Activated T-helper 1 cell treated with Interleukin-2 at 50 U/mL for 16 hours (primary cell): Measurements from ENCODE around the gene C1orf50.

Source experiments
- DNase-seq: peaks from one replicate; pipeline ENCODE4 v3.0.0-alpha.2; 2020; ENCODE audit warnings: low read depth

C1orf50 gene

GRCh38 chr1:42759114-42759513, 7.9 kb upstream of the C1orf50 start:
- DNase-seq = no peak

GRCh38 chr1:42761567-42761966, 5.5 kb upstream of the C1orf50 start:
- no peak for DNase-seq

DNA sequence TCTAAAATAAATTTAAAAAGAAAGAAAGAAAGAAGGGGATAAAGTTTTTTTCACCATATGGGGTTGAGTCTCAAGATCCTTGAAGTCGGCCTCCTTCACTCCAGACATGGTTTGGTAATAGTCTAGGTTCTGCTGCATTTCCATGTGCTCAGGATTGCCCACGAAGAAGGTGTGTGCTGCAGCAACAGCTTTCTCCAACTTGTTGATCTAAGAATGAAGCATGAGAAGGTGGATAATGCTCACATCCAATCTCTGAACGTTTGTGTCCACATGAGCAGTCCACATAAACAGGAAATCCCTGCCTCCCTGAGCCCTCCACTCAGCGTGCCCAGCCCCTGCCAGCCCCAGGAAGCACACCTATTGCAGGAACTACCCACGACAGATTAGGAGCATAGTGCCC, 4.8 kb upstream of the C1orf50 start:
- DNase-seq = no peak

GRCh38 chr1:42765269-42765668, 1.8 kb upstream of the C1orf50 start:
- DNase-seq = no peak

- DNase-seq = no peak
Observed at GRCh38 chr1:42765832-42766740, 963 bp upstream of the C1orf50 start.

GRCh38 chr1:42767510-42768000, 506 bp downstream of the C1orf50 start:
- DNase-seq = no peak

DNA sequence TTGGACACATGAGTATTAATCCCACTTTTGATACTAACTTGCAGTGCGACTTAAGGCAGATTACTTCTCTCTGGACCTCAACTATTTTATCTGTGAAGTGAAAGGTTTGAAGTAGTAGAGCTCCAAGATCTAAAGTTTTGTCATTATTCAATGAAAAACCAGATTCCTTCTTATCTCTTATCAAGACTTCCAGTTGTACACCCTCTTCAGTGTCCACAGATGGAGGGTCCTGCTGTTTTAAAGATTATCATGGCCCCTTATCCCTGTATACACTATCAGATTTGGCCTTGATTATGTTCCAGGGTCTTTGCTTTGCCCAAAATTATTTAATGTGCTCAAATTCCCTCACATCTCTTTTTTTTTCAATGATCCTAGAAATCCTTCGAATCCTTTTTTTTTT, 1.1 kb downstream of the C1orf50 start:
- no peak for DNase-seq

- no peak for DNase-seq
Observed at GRCh38 chr1:42769811-42770210, 2.8 kb downstream of the C1orf50 start.

GRCh38 chr1:42773420-42773819, 6.4 kb downstream of the C1orf50 start:
- no peak for DNase-seq

GRCh38 chr1:42774928-42775526, 8.0 kb downstream of the C1orf50 start:
- DNase-seq = no peak

DNA sequence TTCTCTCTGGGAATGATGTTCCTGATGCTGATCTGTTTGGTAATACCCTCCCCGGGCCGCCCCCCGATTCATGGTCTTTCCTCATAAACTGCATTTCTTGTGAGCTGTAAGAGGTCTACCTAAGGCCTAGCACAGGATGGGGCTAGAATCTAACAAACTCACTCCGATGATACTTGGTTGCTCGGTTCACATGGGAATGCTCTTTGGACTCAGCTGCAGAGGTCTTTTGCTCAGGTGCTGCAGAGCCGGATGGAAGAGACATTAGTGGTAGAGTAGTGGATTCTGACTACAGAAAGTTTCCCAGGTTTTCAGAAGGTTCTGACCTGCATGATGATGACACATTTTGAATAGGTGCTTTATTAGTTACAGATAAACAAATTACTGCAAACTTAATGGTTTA, 9.5 kb downstream of the C1orf50 start:
- DNase-seq = no peak

- no peak for DNase-seq
Observed at GRCh38 chr1:42777852-42778251, 10.8 kb downstream of the C1orf50 start.

DNA sequence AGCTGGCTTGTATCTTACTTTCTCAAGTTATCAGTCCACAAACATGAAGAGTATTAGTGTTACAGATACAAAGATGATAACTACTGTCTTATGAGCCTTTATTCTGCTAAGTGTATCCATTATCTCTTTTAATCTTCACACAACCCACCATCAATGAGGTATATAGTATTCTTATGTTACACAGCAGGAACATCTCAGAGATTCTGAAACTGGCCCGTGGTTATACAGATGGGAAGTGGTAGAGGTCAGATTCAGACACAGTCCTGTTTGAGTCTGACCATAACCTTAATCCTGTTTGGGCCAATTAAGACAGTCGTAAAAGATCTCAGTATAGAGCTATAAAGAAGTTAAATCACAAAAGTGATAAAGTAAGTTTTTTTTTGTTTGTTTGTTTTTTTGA, 12.7 kb downstream of the C1orf50 start:
- DNase-seq = no peak

GRCh38 chr1:42780176-42780575, 13.1 kb downstream of the C1orf50 start:
- DNase-seq = no peak

DNA sequence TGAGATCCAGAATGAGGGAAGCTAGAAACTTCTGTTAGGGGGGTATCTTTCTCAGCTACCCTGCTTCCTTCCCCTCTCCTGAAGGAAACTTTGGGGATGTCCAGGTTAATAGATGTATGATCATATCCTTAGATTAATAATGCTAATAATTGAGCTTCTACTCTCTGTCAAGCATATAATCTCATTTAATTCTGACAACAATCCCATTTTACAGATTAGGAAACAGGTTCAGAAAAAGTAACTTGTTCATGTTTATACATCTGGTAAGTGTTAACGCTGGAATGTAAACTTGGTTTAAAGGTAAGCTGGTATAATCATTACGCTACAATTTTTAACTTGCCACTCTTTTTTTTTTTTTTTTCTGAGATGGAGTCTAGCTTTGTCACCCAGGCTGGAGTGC, 16.0 kb downstream of the C1orf50 start:
- no peak for DNase-seq

DNA sequence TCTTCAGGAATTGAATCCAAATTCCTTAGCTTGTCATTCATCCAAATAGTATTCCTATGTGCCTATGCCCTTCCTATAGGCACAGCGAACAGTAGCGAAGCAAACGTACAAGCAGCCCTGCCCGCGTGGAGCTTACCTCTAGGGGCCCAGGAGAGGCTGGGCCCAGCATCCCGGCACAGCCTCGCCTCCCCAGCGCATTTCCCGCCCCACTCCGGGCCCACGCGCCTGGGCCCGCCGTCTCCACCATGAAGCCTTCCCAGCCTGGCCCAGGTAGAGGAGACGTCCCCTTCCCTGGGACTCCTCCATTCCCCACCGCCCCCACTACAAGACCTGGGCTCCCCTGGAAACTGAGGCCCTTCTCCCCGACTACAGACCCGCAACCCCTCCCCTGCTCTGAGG, 17.5 kb downstream of the C1orf50 start:
- DNase-seq = no peak

- DNase-seq = peak; percentile 15
Observed at GRCh38 chr1:42784946-42785693, 18.1 kb downstream of the C1orf50 start, which contains the start of gene TMEM269. TSS of gene TMEM269 (plus strand) at chr1:42784991. CDS start at chr1:42789894, 4,903 bp downstream.

DNA sequence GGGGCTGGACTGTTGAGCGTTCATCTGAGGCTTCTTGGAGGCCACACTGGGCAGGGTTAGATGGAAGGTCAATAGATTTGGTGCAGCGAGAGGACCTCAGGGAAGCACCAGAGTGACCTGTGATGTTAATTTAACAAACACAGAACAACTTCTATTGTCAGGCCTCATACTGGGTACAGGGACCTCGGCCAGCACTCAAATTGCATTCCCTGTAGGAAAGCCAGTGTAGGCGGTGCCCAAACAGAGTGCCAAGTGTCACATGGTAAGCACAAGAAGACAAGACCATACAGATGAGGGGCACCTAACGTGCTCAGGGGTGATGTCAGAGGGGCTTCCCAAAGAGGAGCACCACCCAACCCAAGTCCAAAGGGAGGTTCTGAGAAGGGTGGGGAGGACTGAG, 19.0 kb downstream of the C1orf50 start:
- DNase-seq = no peak

DNA sequence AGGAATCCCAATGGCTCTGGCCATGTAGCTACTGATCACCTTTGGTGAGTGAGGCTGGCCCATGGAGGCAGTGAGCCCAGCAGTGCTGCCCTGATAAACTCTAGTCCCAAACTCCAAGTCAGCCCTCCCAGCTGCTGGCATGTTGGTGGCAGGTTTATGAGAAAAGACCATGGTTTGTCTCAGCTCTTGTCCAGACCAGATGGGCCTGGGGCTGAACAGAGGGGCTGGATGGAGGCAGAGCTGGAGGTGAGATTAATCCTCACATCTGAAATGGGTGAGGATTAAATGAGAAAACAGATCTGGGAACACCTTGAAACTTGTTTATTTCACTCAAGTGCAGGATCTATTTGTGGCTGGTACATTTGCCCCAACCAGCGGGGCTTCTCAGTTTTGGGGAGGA, 21.0 kb downstream of the C1orf50 start:
- DNase-seq = no peak

- DNase-seq = no peak
Observed at GRCh38 chr1:42793824-42794223, 26.8 kb downstream of the C1orf50 start.

GRCh38 chr1:42797414-42797813, 30.4 kb downstream of the C1orf50 start:
- no peak for DNase-seq

GRCh38 chr1:42797979-42798378, 30.9 kb downstream of the C1orf50 start:
- no peak for DNase-seq
